HEK293 (cell line): Measurements from ENCODE around the gene MVK.
A peak's percentile ranks its signal among the peaks of the same experiment; 100 is the strongest.

Source experiments
- CTCF ChIA-PET: fragments of 350-600 bp; formaldehyde crosslinking; extraction: SDS; loops from one replicate; lab custom pipeline; 2021; ENCODE audit warnings: antibody characterized with exemption; lab: Yijun Ruan, JAX
- POLR2A ChIA-PET: fragments of 300-600 bp; formaldehyde crosslinking; extraction: SDS; loops from one replicate; lab custom pipeline; 2020; ENCODE audit warnings: antibody characterized with exemption, inconsistent platforms; lab: Yijun Ruan, JAX
- H3K27ac ChIP-seq: fragments of 200-500 bp; sonication (Bioruptor generic); 2 replicates; pipeline ENCODE4 v1.5.1; 2014; ENCODE audit warnings: low read depth, low read length, control low read depth, inconsistent platforms; ENCODE audit errors: extremely low read depth
- H3K36me3 ChIP-seq, 2 experiments: fragments of 200-500 bp in 1 of 2; sonication (Bioruptor generic) in 1 of 2; 1 replicate in 1 of 2; 2 replicates in 1 of 2; pipeline ENCODE4 v1.5.1; 2014 to 2017; ENCODE audit warnings: inconsistent platforms in 2 of 2, low read length in 2 of 2; ENCODE audit not compliant: control insufficient read depth in 2 of 2, insufficient read depth in 1 of 2
- H3K4me1 ChIP-seq: fragments of 200-500 bp; sonication (Bioruptor generic); 2 replicates; pipeline ENCODE4 v1.5.1; 2014; ENCODE audit warnings: mild to moderate bottlenecking, low read length, inconsistent platforms; ENCODE audit not compliant: control insufficient read depth, insufficient read depth
- H3K4me3 ChIP-seq: 2 replicates; pipeline ENCODE4 v1.5.1; 2011; ENCODE audit warnings: low read depth, mild to moderate bottlenecking, control low read depth, low read length, moderate library complexity
- H3K9me3 ChIP-seq: fragments of 200-500 bp; sonication (Bioruptor generic); 2 replicates; pipeline ENCODE4 v1.5.1; 2014; ENCODE audit warnings: low read depth, low read length, inconsistent platforms; ENCODE audit not compliant: control insufficient read depth, insufficient read depth
- EGR2 ChIP-seq: fragments of 450-650 bp; formaldehyde crosslinking; IDR thresholded peaks from 2 replicates; pipeline ENCODE4 v1.5.1; 2016; ENCODE audit warnings: low read depth, missing biosample characterization, missing genetic modification characterization
- FEZF1 ChIP-seq: fragments of 450-650 bp; formaldehyde crosslinking; IDR thresholded peaks from 2 replicates; pipeline ENCODE4 v1.5.1; 2016; ENCODE audit warnings: missing biosample characterization, missing genetic modification characterization
- GLI2 ChIP-seq: fragments of 450-650 bp; formaldehyde crosslinking; IDR thresholded peaks from 2 replicates; pipeline ENCODE4; 2017; ENCODE audit warnings: missing biosample characterization, missing genetic modification characterization, low read depth, borderline replicate concordance
- IKZF3 ChIP-seq: fragments of 450-650 bp; IDR thresholded peaks from 2 replicates; pipeline ENCODE4 v1.5.0; 2018; ENCODE audit warnings: missing biosample characterization, mild to moderate bottlenecking, missing genetic modification characterization, moderate library complexity
- OSR2 ChIP-seq: fragments of 450-650 bp; formaldehyde crosslinking; IDR thresholded peaks from 2 replicates; pipeline ENCODE4 v1.5.1; 2016; ENCODE audit warnings: missing biosample characterization, missing genetic modification characterization
- PATZ1 ChIP-seq: fragments of 450-650 bp; formaldehyde crosslinking; IDR thresholded peaks from 2 replicates; pipeline ENCODE4 v1.5.1; 2016; ENCODE audit warnings: missing biosample characterization, missing genetic modification characterization
- PRDM2 ChIP-seq: fragments of 450-650 bp; formaldehyde crosslinking; IDR thresholded peaks from 2 replicates; pipeline ENCODE4 v1.5.1; 2016; ENCODE audit warnings: missing biosample characterization, missing genetic modification characterization, borderline replicate concordance
- SCRT2 ChIP-seq: fragments of 450-650 bp; formaldehyde crosslinking; IDR thresholded peaks from 2 replicates; pipeline ENCODE4 v1.5.1; 2016; ENCODE audit warnings: missing biosample characterization, missing genetic modification characterization
- SP7 ChIP-seq: fragments of 450-650 bp; formaldehyde crosslinking; IDR thresholded peaks from 2 replicates; pipeline ENCODE4 v1.5.1; 2016; ENCODE audit warnings: missing biosample characterization, missing genetic modification characterization
- ZBTB20 ChIP-seq: fragments of 450-650 bp; formaldehyde crosslinking; IDR thresholded peaks from 2 replicates; pipeline ENCODE4 v1.5.1; 2016; ENCODE audit warnings: missing biosample characterization, missing genetic modification characterization
- ZFHX2 ChIP-seq: fragments of 450-650 bp; formaldehyde crosslinking; conservative IDR thresholded peaks from 2 replicates; pipeline ENCODE4 v1.5.1; 2016; ENCODE audit warnings: missing biosample characterization, missing genetic modification characterization
- ZNF133 ChIP-seq: fragments of 450-650 bp; formaldehyde crosslinking; IDR thresholded peaks from 2 replicates; pipeline ENCODE4 v1.5.1; 2016; ENCODE audit warnings: missing biosample characterization, missing genetic modification characterization
- ZNF211 ChIP-seq: fragments of 450-650 bp; formaldehyde crosslinking; IDR thresholded peaks from 2 replicates; pipeline ENCODE4 v1.5.1; 2016; ENCODE audit warnings: low read depth, missing biosample characterization, missing genetic modification characterization
- ZNF221 ChIP-seq: fragments of 450-650 bp; formaldehyde crosslinking; IDR thresholded peaks from 2 replicates; pipeline ENCODE4 v1.5.1; 2017; ENCODE audit warnings: missing biosample characterization, missing genetic modification characterization, borderline replicate concordance
- ZNF324 ChIP-seq: fragments of 450-650 bp; formaldehyde crosslinking; IDR thresholded peaks from 2 replicates; pipeline ENCODE4 v1.5.1; 2016; ENCODE audit warnings: missing biosample characterization, missing genetic modification characterization
- ZNF416 ChIP-seq: fragments of 450-650 bp; formaldehyde crosslinking; IDR thresholded peaks from 2 replicates; pipeline ENCODE4 v1.5.1; 2016; ENCODE audit warnings: missing biosample characterization, missing genetic modification characterization
- ZNF530 ChIP-seq: fragments of 450-650 bp; formaldehyde crosslinking; IDR thresholded peaks from 2 replicates; pipeline ENCODE4 v1.5.1; 2016; ENCODE audit warnings: low read depth, missing biosample characterization, missing genetic modification characterization
- ZNF600 ChIP-seq: fragments of 450-650 bp; formaldehyde crosslinking; IDR thresholded peaks from 2 replicates; pipeline ENCODE4 v1.5.1; 2016; ENCODE audit warnings: missing biosample characterization, missing genetic modification characterization

Gene MVK

GRCh38 chr12:109554761-109555160, 18.8 kb upstream of the MVK start:
- H3K36me3 ChIP-seq: no peaks in the 10 kb centered on the region
- H3K27ac ChIP-seq: no peak overlapping the region
- peak; percentile 49; the same call in 1 of the 2 replicates for TF ChIP-seq SCRT2 (tag by site-specific recombination)
- no peak for TF ChIP-seq ZBTB20 (tag by site-specific recombination)
- ChIA-PET POLR2A (interaction anchor here (0.7 kb wide), 1 partner anchor 19 kb away, joined by 4 read pairs; the partner anchor contains the start of genes MMAB and MVK), CTCF (interaction anchor here (1.0 kb wide), 1 partner anchor 127 kb away, joined by 4 read pairs; no protein-coding TSS in a partner anchor)
- H3K9me3 ChIP-seq: no peaks in the 10 kb centered on the region
- no peaks in the 10 kb centered on the region for H3K4me1 ChIP-seq
- no peak overlapping the region for H3K4me3 ChIP-seq

- CTCF ChIA-PET: interaction anchor here (0.7 to 1.0 kb wide), 2 partner anchors 15 to 127 kb away, joined by 3 to 4 read pairs; no protein-coding TSS in a partner anchor
- POLR2A ChIA-PET: interaction anchor here (1.2 to 1.4 kb wide), 2 partner anchors 11 to 19 kb away, joined by 4 to 6 read pairs; partner anchors contain the start of genes MMAB and MVK
- TF ChIP-seq ZNF600 (tag by site-specific recombination) (0 out of 2 replicates have a peak, but pooled peaks have one; percentile 19), ZNF530 (tag by site-specific recombination) (no peak), GLI2 (no peak), EGR2 (tag by site-specific recombination) (no peak)
- Histone ChIP-seq H3K36me3 (no peaks in the 10 kb centered on the region), H3K27ac (no peak overlapping the region), H3K4me1 (no peaks in the 10 kb centered on the region), H3K9me3 (no peaks in the 10 kb centered on the region), H3K4me3 (no peak overlapping the region)
These were observed 17.9 kb upstream of the MVK start for GRCh38 chr12:109555431-109556315.

- Histone ChIP-seq H3K36me3 (peaks cover 0 to 3% of the 10 kb centered on the region in 2 experiments; a peak in 1 of 3 replicates), H3K9me3 (no peaks in the 10 kb centered on the region), H3K27ac (no peak overlapping the region), H3K4me3 (no peak overlapping the region), H3K4me1 (no peaks in the 10 kb centered on the region)
- no peak for TF ChIP-seq ZNF211
- no peak for TF ChIP-seq ZNF221
- no peak for TF ChIP-seq ZFHX2 (tag by site-specific recombination)
- no peak for TF ChIP-seq OSR2 (tag by site-specific recombination)
- no peak for TF ChIP-seq ZNF133 (tag by site-specific recombination)
- no peak for TF ChIP-seq ZNF324 (tag by site-specific recombination)
- TF ChIP-seq PATZ1 (tag by site-specific recombination): no peak
- no peak for TF ChIP-seq SP7 (tag by site-specific recombination)
- no peak for TF ChIP-seq FEZF1
- no peak for TF ChIP-seq PRDM2 (tag by site-specific recombination)
- TF ChIP-seq IKZF3: no peak
- no peak for TF ChIP-seq ZNF416
- POLR2A ChIA-PET: interaction anchor here (0.7 to 1.2 kb wide), 2 partner anchors 13 to 17 kb away, joined by 4 read pairs; partner anchors contain the start of genes MMAB and MVK
- CTCF ChIA-PET: no interaction called here
These were observed 16.4 kb upstream of the MVK start for GRCh38 chr12:109557200-109557599.
